Ishikawa (cell line): ENCODE results near the gene MRPL54.

ENCODE experiments used
- CEBPB ChIP-seq: IDR thresholded peaks from 2 replicates; pipeline ENCODE4 v1.6.1; 2012
- CREB1 ChIP-seq: IDR thresholded peaks from 2 replicates; pipeline ENCODE4 v1.6.1; 2012; ENCODE audit warnings: low read depth
- EGR1 ChIP-seq: IDR thresholded peaks from 2 replicates; pipeline ENCODE4 v1.6.1; 2012
- EP300 ChIP-seq: IDR thresholded peaks from 2 replicates; pipeline ENCODE4 v1.6.1; 2012; ENCODE audit warnings: borderline replicate concordance
- FOXM1 ChIP-seq: IDR thresholded peaks from 2 replicates; pipeline ENCODE4 v1.6.1; 2012; ENCODE audit warnings: low read depth, borderline replicate concordance
- NFIC ChIP-seq: IDR thresholded peaks from 2 replicates; pipeline ENCODE4 v1.6.1; 2012
- RAD21 ChIP-seq: IDR thresholded peaks from 2 replicates; pipeline ENCODE4 v1.6.1; 2012; ENCODE audit warnings: low read depth
- TAF1 ChIP-seq: IDR thresholded peaks from 2 replicates; pipeline ENCODE4 v1.6.1; 2012; ENCODE audit warnings: low read depth, mild to moderate bottlenecking
- TCF12 ChIP-seq: IDR thresholded peaks from 2 replicates; pipeline ENCODE4 v1.6.1; 2012; ENCODE audit warnings: low read depth
- TEAD4 ChIP-seq: IDR thresholded peaks from 2 replicates; pipeline ENCODE4 v1.6.1; 2012
- YY1 ChIP-seq: IDR thresholded peaks from 2 replicates; pipeline ENCODE4 v1.6.1; 2012; ENCODE audit warnings: low read depth
- ZBTB7A ChIP-seq: IDR thresholded peaks from 2 replicates; pipeline ENCODE4 v1.6.1; 2012; ENCODE audit warnings: low read depth
- TF ChIP-seq, protein P1 (sequence below): IDR thresholded peaks from 2 replicates; pipeline ENCODE4 v1.6.1; 2012; ENCODE audit warnings: low read depth, mild to moderate bottlenecking
- TF ChIP-seq, protein P2 (sequence below): IDR thresholded peaks from 2 replicates; pipeline ENCODE4 v1.6.1; 2012
- TF ChIP-seq, protein P3 (sequence below): IDR thresholded peaks from 2 replicates; pipeline ENCODE4 v1.6.1; 2012

Gene MRPL54

DNA sequence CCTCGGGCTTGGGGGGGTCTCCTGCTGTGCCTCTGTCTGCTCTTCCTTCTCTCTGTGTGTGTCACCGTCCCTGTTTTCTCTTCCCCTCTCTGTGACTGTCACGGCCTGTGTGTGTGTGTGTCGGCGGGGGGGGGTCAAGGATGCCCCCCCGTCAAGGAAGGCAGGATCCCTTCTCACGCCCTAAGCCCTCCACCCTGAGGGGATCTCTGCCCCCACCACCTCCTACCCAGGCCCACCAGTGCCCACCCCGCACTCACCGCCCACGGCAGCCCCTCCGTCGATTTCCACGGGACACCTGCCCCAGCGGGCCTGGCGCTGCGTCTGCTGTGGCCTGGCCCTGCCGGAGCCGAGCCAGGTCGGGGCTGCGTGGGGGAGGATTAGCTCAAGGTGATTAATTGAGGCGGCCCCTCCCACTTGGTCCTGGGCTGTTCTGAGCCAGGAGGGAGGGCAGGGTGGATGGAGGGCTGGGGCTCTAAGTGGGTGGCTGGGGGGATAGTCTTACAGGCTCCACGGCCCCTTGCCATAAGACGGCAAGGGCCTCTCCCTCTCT lies 9.5 kb downstream of the MRPL54 start, which contains the start of gene RAX2:
Gene RAX2 (minus strand): TSS at position 323 of the 550 bp plus-strand sequence. CDS start 486 bp downstream, outside the sequence.
- TF ChIP-seq, protein P1, sequence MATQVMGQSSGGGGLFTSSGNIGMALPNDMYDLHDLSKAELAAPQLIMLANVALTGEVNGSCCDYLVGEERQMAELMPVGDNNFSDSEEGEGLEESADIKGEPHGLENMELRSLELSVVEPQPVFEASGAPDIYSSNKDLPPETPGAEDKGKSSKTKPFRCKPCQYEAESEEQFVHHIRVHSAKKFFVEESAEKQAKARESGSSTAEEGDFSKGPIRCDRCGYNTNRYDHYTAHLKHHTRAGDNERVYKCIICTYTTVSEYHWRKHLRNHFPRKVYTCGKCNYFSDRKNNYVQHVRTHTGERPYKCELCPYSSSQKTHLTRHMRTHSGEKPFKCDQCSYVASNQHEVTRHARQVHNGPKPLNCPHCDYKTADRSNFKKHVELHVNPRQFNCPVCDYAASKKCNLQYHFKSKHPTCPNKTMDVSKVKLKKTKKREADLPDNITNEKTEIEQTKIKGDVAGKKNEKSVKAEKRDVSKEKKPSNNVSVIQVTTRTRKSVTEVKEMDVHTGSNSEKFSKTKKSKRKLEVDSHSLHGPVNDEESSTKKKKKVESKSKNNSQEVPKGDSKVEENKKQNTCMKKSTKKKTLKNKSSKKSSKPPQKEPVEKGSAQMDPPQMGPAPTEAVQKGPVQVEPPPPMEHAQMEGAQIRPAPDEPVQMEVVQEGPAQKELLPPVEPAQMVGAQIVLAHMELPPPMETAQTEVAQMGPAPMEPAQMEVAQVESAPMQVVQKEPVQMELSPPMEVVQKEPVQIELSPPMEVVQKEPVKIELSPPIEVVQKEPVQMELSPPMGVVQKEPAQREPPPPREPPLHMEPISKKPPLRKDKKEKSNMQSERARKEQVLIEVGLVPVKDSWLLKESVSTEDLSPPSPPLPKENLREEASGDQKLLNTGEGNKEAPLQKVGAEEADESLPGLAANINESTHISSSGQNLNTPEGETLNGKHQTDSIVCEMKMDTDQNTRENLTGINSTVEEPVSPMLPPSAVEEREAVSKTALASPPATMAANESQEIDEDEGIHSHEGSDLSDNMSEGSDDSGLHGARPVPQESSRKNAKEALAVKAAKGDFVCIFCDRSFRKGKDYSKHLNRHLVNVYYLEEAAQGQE = no peak
- no peak for TF ChIP-seq TCF12
- TF ChIP-seq, protein P2, sequence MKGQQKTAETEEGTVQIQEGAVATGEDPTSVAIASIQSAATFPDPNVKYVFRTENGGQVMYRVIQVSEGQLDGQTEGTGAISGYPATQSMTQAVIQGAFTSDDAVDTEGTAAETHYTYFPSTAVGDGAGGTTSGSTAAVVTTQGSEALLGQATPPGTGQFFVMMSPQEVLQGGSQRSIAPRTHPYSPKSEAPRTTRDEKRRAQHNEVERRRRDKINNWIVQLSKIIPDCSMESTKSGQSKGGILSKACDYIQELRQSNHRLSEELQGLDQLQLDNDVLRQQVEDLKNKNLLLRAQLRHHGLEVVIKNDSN = no peak
- TF ChIP-seq CEBPB = no peak
- TF ChIP-seq FOXM1 = no peak
- no peak for TF ChIP-seq EGR1

DNA sequence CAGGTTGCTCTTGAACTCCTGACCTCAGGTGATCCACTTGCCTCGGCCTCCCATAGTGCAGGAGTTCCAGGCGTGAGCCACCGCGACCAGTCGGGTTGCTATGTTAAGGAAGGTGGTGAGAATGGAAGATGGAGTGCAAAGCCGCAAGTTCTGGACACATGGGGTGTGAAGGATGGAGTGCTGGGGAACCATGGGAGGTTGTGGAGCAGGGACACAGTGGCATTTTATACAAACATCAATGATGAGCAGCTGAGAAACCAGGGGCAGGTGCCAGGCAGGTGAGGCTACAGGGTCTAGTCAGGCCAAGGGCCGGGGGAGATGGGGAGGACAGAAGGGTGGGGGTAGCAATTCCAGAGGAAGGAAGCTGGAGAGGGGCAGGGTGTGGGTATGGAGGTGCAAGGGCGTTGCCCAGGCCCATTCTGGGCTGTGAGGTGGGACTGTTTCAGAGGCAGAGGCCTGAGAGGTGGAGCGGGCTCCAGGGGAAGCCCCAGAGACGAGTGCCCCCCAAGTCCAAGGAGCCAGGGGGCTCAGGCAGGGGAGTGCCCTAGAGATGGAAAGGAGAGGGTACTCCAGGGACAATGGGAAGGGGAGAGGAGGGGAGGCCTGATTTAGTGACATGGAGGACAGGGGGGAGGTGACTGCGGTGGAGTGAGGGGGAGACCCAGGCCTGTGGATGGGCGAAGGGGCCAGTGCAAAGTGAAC lies 11.5 kb downstream of the MRPL54 start:
- TF ChIP-seq, protein P2 = no peak
- TF ChIP-seq FOXM1 (no peak), RAD21 (no peak), YY1 (no peak), CREB1 (no peak), TCF12 (no peak), NFIC (no peak), TAF1 (no peak), CEBPB (no peak), TEAD4 (no peak), ZBTB7A (no peak; the same call in 1 of the 2 replicates), EGR1 (no peak), EP300 (no peak)
- TF ChIP-seq, protein P3, sequence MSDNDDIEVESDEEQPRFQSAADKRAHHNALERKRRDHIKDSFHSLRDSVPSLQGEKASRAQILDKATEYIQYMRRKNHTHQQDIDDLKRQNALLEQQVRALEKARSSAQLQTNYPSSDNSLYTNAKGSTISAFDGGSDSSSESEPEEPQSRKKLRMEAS = no peak
- TF ChIP-seq, protein P1 = no peak

DNA sequence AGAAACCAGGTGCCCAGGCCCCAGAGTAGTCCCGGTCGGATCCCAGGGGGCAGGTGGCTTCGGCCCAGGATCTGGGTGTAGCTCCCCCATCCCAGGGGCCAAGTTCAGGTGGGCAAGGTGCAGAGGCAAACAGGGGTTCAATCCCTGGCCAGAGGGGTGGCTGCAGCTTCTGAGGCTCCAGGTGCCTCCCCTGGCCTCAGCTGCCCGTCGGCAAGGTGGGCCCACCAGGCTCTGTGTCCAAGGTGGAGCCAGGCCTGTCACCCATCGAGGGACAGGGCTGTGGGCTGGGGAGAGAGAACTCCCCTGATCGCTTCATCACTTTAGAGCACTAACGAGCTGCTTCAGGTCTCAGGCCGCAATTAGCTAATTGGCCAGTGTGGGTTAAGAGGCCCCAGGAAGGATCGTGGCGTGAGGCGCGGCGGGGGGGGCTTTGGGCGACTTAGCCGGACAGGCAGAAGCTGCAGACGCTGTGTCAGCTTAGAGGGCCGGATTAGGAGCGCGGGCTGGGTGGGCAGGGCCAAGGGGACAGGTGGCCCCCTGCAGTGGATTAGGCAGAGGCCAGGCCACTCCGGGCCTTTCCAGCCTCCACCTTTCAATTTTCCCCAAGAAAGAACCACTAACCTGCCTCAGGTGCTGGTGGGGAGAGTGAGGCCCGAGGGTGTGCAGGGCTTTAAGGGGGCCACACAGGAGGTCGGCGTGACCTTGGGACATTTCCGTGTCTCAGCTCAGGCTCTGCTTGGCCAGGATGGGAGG lies 12.3 kb downstream of the MRPL54 start:
- no peak for TF ChIP-seq RAD21
- TF ChIP-seq, protein P2 = no peak
- no peak for TF ChIP-seq TEAD4
- no peak for TF ChIP-seq YY1
- no peak for TF ChIP-seq FOXM1
- TF ChIP-seq, protein P1 = no peak
- TF ChIP-seq CREB1 = no peak
- TF ChIP-seq EGR1 = no peak
- TF ChIP-seq CEBPB = no peak
- TF ChIP-seq NFIC = no peak
- TF ChIP-seq ZBTB7A = no peak
- no peak for TF ChIP-seq EP300
- TF ChIP-seq, protein P3 = no peak
